Measurements from ENCODE around the gene FLNB.

The FLNB gene

DNA sequence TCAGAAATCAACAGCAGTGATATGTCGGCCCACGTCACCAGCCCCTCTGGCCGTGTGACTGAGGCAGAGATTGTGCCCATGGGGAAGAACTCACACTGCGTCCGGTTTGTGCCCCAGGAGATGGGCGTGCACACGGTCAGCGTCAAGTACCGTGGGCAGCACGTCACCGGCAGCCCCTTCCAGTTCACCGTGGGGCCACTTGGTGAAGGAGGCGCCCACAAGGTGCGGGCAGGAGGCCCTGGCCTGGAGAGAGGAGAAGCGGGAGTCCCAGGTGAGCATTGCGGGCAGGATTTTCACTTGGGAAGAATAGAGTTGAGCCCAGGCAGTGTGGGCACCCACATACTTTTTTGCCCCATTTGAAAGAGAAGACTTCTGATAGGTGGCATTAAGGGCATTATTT lies 145.1 kb downstream of the FLNB start (continued):
- TF ChIP-seq, protein P1, sequence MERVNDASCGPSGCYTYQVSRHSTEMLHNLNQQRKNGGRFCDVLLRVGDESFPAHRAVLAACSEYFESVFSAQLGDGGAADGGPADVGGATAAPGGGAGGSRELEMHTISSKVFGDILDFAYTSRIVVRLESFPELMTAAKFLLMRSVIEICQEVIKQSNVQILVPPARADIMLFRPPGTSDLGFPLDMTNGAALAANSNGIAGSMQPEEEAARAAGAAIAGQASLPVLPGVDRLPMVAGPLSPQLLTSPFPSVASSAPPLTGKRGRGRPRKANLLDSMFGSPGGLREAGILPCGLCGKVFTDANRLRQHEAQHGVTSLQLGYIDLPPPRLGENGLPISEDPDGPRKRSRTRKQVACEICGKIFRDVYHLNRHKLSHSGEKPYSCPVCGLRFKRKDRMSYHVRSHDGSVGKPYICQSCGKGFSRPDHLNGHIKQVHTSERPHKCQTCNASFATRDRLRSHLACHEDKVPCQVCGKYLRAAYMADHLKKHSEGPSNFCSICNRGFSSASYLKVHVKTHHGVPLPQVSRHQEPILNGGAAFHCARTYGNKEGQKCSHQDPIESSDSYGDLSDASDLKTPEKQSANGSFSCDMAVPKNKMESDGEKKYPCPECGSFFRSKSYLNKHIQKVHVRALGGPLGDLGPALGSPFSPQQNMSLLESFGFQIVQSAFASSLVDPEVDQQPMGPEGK (CRISPR knock-in tag; IDR thresholded peaks at IDR 0.05; ENCODE audit: borderline replicate concordance): no peak
- no peak for TF ChIP-seq ZFP3 (CRISPR knock-in tag; IDR thresholded peaks at IDR 0.05)

- ATAC-seq: no peak
- TF ChIP-seq BACH2 (CRISPR knock-in tag; IDR thresholded peaks at IDR 0.05; ENCODE audit: borderline replicate concordance) (no peak), ZC3H10 (CRISPR knock-in tag; IDR thresholded peaks at IDR 0.05) (no peak), TOX (CRISPR knock-in tag; IDR thresholded peaks at IDR 0.05; ENCODE audit: borderline replicate concordance) (no peak), RARB (CRISPR knock-in tag; IDR thresholded peaks at IDR 0.05) (no peak), ZFP3 (CRISPR knock-in tag; IDR thresholded peaks at IDR 0.05) (no peak), ARNTL (CRISPR knock-in tag; IDR thresholded peaks at IDR 0.05; ENCODE audit: borderline replicate concordance, low read depth) (no peak), ZNF8 (CRISPR knock-in tag; IDR thresholded peaks at IDR 0.05) (no peak), ZFP30 (CRISPR knock-in tag; IDR thresholded peaks at IDR 0.05) (no peak), ZNF70 (CRISPR knock-in tag; IDR thresholded peaks at IDR 0.05) (no peak), SNAI2 (CRISPR knock-in tag; IDR thresholded peaks at IDR 0.05) (no peak), ZNF565 (CRISPR knock-in tag; conservative IDR thresholded peaks at IDR 0.05; ENCODE audit: low read depth) (no peak), CSDC2 (CRISPR knock-in tag; IDR thresholded peaks at IDR 0.05) (no peak), CREB5 (CRISPR knock-in tag; IDR thresholded peaks at IDR 0.05; ENCODE audit: low read depth) (no peak)
- TF ChIP-seq, protein P2, sequence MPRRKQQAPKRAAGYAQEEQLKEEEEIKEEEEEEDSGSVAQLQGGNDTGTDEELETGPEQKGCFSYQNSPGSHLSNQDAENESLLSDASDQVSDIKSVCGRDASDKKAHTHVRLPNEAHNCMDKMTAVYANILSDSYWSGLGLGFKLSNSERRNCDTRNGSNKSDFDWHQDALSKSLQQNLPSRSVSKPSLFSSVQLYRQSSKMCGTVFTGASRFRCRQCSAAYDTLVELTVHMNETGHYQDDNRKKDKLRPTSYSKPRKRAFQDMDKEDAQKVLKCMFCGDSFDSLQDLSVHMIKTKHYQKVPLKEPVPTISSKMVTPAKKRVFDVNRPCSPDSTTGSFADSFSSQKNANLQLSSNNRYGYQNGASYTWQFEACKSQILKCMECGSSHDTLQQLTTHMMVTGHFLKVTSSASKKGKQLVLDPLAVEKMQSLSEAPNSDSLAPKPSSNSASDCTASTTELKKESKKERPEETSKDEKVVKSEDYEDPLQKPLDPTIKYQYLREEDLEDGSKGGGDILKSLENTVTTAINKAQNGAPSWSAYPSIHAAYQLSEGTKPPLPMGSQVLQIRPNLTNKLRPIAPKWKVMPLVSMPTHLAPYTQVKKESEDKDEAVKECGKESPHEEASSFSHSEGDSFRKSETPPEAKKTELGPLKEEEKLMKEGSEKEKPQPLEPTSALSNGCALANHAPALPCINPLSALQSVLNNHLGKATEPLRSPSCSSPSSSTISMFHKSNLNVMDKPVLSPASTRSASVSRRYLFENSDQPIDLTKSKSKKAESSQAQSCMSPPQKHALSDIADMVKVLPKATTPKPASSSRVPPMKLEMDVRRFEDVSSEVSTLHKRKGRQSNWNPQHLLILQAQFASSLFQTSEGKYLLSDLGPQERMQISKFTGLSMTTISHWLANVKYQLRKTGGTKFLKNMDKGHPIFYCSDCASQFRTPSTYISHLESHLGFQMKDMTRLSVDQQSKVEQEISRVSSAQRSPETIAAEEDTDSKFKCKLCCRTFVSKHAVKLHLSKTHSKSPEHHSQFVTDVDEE (CRISPR knock-in tag; IDR thresholded peaks at IDR 0.05): no peak
These were observed 146.6 kb downstream of the FLNB start for GRCh38 chr3:58154626-58155449.

DNA sequence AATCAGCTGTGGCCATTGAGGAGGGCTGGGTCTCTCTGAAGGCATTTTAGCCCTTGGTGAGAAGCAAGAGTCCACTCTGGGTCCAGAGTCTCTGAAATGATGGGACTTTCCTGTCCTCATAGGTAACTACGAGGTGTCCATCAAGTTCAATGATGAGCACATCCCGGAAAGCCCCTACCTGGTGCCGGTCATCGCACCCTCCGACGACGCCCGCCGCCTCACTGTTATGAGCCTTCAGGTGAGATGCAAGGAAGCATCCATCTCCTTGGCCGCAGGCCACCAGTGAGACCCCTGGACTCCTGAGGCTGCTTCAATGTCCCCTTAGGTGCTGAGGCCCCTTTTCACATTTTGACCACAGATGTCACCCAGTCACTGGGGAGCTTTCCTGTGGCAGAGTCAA lies 147.6 kb downstream of the FLNB start:
- TF ChIP-seq, protein P3, sequence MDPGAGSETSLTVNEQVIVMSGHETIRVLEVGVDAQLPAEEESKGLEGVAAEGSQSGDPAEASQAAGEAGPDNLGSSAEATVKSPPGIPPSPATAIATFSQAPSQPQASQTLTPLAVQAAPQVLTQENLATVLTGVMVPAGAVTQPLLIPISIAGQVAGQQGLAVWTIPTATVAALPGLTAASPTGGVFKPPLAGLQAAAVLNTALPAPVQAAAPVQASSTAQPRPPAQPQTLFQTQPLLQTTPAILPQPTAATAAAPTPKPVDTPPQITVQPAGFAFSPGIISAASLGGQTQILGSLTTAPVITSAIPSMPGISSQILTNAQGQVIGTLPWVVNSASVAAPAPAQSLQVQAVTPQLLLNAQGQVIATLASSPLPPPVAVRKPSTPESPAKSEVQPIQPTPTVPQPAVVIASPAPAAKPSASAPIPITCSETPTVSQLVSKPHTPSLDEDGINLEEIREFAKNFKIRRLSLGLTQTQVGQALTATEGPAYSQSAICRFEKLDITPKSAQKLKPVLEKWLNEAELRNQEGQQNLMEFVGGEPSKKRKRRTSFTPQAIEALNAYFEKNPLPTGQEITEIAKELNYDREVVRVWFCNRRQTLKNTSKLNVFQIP (CRISPR knock-in tag; IDR thresholded peaks at IDR 0.05; ENCODE audit: borderline replicate concordance, low read depth): no peak
- TF ChIP-seq TCF4 (CRISPR knock-in tag; IDR thresholded peaks at IDR 0.05; ENCODE audit: borderline replicate concordance): no peak
- ATAC-seq: no peak

GRCh38 chr3:58157700-58158099 lies 149.5 kb downstream of the FLNB start:
- ATAC-seq: no peak
- TF ChIP-seq TCF4 (CRISPR knock-in tag; IDR thresholded peaks at IDR 0.05; ENCODE audit: borderline replicate concordance) (no peak), ISL1 (CRISPR knock-in tag; IDR thresholded peaks at IDR 0.05) (no peak), ZNF565 (CRISPR knock-in tag; conservative IDR thresholded peaks at IDR 0.05; ENCODE audit: low read depth) (no peak), OSR1 (CRISPR knock-in tag; IDR thresholded peaks at IDR 0.05) (no peak), SNAI2 (CRISPR knock-in tag; IDR thresholded peaks at IDR 0.05) (no peak), ESRRG (CRISPR knock-in tag; IDR thresholded peaks at IDR 0.05) (no peak), ZC3H10 (CRISPR knock-in tag; IDR thresholded peaks at IDR 0.05) (no peak), ZFP3 (CRISPR knock-in tag; IDR thresholded peaks at IDR 0.05) (no peak), ZNF8 (CRISPR knock-in tag; IDR thresholded peaks at IDR 0.05) (no peak), BACH2 (CRISPR knock-in tag; IDR thresholded peaks at IDR 0.05; ENCODE audit: borderline replicate concordance) (no peak), CREB5 (CRISPR knock-in tag; IDR thresholded peaks at IDR 0.05; ENCODE audit: low read depth) (no peak), ARNTL (CRISPR knock-in tag; IDR thresholded peaks at IDR 0.05; ENCODE audit: borderline replicate concordance, low read depth) (no peak)
- TF ChIP-seq, protein P2 (CRISPR knock-in tag; IDR thresholded peaks at IDR 0.05): no peak
- TF ChIP-seq, protein P1 (CRISPR knock-in tag; IDR thresholded peaks at IDR 0.05; ENCODE audit: borderline replicate concordance): no peak

Data from SK-N-SH treated with all-trans-retinoic acid at 6 μM for 48 hours (cell line).